ENCODE results near the gene FMNL3.
"Not testable (repeated sequence)": the region's sequence is repeated elsewhere in the genome, so short reads cannot be mapped to it uniquely, and the experiment has no call there.

The FMNL3 gene

GRCh38 chr12:49632986-49633702 is 74.1 kb downstream of the FMNL3 start:
- DNase-seq (ENCODE audit: low read depth in 2 of 2), result no peak

DNA sequence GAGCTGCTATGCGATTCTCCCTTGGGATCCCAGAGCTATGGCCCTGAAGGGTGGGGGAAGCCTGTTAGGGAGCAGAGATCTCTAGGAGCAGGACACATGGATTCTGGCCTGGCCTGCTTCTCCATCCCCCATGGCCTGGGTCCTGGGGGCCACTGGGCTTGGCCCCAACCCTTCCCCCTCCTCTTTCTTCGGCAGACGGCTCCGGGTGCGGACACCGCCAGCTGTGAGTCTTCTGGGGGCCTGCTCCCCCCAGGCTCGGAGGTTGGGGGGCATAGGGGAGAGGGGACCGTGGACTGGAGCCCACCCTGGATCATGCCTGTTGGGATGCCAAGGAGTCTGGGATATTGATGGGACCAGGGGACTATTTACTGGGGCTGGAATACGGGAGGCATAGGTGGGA is 74.8 kb downstream of the FMNL3 start:
- DNase-seq (ENCODE audit: low read depth in 2 of 2), result no peak

DNA sequence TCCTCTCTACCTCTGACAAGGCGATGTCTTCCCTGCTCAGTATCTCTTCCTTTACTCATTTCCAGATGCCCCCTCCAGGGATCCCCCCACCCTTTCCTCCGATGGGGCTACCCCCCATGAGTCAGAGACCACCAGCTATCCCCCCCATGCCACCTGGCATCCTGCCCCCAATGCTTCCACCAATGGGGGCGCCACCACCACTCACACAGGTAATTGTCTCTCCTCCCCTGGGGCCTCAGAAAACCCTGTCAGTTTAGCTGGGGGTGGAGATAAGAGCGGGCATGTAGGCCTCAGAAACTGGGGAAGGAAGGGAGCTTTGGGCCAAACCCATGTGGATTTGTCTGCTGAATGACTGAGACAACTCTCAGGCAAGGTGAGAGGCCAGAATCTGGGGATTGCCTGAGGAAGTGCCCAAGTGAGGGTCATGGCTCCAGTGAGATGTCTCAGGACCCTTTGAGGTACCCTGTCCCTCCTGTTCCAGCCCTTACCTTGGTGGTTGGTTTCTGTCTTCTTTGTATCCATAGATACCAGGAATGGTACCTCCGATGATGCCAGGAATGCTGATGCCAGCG is 75.8 kb downstream of the FMNL3 start:
- no peak for DNase-seq (ENCODE audit: low read depth in 2 of 2)

GRCh38 chr12:49627752-49628360 is 79.3 kb downstream of the FMNL3 start:
- no peak for DNase-seq (ENCODE audit: low read depth in 2 of 2)

GRCh38 chr12:49626836-49627235 is 80.4 kb downstream of the FMNL3 start:
- no peak for DNase-seq (ENCODE audit: low read depth in 2 of 2)

DNA sequence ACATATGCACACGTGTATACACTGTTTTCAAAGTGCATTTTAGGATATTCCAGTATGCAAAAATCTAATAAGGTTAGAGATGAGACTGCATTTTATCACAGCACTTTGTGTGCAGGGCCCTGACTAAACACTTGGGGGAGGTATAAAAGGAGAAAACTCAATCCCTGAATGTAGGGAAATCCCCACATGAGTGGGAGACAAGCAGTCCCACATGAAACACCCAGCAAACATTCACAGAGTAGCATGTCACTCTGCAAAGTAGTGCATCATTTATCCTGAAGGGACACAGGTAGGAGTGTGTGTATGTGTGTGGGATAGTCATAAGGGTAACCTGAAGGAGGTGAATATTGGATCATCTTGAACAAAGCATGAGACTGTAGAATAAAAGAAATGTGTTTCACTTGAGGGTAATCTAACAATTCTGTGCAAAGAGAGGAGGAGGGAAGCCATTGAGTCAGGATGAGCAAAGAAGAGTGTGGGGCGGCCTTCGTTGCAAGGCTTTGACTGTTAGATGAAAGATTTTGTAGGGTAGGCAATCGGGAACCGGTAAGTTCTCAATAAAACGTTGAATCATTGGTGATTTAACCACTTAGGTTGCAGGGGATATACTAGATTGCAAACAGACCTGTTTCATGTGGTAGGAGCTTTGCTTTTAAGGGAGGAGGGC is 80.9 kb downstream of the FMNL3 start:
- DNase-seq (ENCODE audit: low read depth in 2 of 2), result no peak

DNA sequence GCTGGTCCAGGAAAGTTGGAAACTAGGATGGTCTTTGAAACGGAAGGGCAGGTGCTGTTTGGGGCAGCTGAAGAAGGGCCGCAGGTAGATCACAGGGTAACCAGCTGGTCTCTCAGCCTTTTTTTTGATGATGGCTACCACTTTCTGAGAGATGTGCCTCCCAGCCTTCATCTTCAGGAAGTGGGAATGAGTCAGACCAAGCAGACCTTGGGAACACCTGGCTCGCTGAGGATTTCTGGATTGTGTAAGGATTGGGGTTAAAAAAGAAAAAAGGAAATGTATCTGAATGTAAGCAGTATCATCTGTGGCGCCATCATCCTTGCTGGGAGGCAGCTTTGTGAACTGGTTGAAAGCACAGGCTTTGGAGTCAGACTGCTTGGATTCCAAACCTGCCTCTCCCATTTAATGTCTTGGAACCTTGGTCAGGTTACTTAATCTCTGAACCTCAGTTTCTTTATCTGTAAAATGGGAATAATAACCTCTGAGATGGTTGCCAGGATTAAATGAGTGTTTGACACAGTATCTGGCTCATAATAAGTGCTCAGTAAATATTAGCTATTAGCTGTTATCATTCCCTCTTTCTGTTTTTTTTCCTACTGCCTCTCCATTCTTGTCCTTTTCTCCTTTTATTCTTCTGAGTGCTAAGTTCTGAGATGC is 82.2 kb downstream of the FMNL3 start:
- DNase-seq (ENCODE audit: low read depth in 2 of 2), result peak in 1 of 2 experiments; percentile 6

GRCh38 chr12:49623142-49623904 is 83.9 kb downstream of the FMNL3 start, which contains the start of gene PRPF40B:
Gene PRPF40B, plus strand, starts transcription at chr12:49623561. Its CDS starts 30 bp downstream, at chr12:49623591.
- peak; percentile 49 to 53 for DNase-seq (ENCODE audit: low read depth in 2 of 2)

DNA sequence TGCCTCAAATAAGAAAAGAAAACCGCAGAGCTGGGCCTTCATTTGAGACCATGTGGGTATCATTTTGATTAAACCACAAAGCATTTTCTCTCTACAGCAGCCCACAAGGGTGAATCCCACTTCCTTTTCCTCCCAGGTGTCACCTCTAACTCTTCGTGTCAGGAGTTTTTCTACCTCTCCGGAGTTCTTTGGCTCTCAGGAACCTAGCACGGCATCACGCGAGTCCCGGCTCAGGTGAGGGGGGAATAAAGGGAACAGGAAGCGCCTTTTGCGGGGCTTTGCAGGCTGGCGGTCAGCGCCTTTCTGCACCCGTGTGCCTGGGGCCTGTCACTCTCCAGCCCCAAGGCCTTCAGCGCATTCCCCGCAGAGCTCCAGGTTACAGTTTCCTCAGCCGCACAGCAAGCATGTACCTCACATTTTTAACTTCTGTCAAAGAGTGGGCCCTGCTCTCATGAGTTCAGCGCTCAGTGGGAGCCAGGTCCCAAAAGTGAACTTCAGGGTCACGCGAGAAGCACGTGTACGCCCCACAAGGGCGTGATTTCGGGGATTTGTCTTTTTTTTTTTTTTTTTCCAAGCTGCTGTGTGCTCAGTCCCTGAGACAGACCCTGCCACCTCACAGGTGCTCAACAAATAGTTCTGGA is 84.6 kb downstream of the FMNL3 start:
- DNase-seq (ENCODE audit: low read depth in 2 of 2), result peak in 1 of 2 experiments; percentile 4

GRCh38 chr12:49621651-49622500 is 85.3 kb downstream of the FMNL3 start:
- DNase-seq (ENCODE audit: low read depth in 2 of 2), result no peak

DNA sequence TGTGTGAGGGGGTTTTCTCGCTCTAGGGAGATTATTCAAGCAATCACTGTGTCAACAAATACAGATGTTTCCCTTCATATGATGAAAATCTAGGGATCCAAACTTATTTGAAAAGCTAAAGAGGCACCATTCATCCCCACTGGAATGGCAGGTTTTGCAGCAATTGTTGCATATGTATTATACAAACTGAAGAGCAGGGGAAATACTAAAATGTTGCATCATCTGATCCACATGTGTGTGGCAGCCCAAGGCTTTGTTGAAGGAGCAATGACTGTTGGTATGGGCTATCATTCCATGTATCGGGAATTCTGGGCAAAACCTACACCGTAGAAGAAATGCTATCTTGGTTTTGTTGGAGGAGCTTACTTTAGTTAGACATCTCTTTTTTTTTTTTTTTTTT is 87.9 kb downstream of the FMNL3 start:
- no peak for DNase-seq (ENCODE audit: low read depth in 2 of 2)

DNA sequence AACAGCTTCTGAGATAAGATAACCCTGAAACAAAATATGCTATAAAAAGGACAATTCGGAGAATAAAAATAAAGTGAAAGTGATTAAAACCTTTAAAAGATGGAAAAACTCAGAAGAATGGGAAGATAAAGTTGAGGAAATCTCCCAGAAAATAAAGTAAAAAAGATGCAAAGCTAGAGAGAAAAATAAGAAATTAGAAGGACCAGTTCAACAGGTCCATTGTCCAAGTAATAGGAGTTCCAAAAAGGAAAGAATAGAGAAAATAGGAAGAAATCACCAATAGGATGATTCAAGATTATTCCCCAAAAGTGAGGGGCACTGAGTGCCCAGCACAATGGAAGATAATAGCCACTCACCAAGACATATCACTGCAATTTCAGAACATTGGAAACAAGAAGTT is 88.6 kb downstream of the FMNL3 start:
- no peak for DNase-seq (ENCODE audit: low read depth in 2 of 2)

GRCh38 chr12:49616533-49617219 is 90.5 kb downstream of the FMNL3 start:
- DNase-seq (ENCODE audit: low read depth in 2 of 2), result no peak

DNA sequence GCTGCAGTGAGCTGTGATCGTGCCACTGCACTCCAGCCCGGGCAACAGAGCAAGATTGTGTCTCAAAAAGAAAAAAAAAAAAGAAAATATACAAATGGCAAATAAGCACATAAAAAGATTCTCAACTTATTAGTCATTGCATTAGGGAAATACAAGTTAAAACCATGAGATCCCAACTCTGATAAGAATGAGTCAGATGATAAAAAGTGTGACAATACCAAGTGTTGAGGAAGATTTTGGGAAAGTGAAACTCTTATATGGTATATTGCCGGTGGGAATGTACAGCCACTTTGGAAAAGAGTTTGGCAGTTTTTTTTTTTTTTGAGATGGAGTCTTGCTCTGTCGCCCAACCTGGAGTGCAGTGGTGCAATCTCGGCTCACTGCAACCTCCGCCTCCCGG is 91.5 kb downstream of the FMNL3 start:
- peak in 1 of 2 experiments; percentile 7 for DNase-seq (ENCODE audit: low read depth in 2 of 2)

DNA sequence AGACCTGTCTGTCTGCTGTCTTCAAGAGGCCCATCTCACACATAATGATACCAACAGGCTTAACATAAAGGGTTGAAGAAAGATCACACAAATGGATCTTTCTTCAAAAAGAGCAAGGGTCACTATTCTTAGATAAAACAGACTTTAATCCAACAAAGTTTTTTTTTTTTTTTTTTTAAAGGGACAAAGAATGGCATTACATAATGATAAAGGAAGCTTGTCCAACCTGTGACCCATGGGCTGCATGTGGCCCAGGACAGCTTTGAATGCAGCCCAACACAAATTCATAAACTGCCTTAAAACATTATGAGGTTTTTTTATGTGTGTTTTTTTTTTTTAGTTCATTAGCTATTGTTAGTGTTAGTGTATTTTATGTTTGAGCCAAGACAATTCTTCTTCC is 95.0 kb downstream of the FMNL3 start:
- no peak for DNase-seq (ENCODE audit: low read depth in 2 of 2)

DNA sequence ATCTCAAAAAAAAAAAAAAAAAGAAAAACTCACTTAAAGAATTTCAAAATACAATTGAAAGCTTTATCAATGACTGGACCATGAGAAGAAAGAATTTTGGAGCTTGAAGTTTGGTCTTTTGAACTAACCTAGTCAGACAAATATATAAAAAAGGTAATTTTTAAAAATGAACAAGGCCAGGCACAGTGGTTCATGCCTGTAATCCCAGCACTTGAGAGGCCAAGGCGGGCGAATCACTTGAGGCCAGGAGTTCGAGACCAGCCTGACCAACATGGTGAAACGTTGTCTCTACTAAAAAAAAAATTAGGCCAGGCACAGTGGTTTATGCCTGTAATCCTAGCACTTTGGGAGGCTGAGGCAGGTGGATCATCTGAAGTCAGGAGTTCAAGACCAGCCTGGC is 96.4 kb downstream of the FMNL3 start:
- DNase-seq (ENCODE audit: low read depth in 2 of 2), result not testable (repeated sequence)

DNA sequence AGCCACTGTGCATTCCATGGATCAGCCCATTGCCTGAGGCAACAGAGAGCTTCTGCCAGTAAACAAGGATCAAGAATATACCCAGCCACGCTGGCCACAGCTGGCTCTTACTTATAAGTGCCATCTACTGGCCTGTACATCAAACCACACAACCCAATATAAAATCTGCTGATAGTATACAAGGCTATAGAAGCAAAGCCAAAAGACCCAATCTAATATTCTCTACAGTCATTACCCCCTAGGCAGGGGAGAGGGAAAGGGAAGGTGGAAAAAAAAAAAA is 97.4 kb downstream of the FMNL3 start:
- DNase-seq (ENCODE audit: low read depth in 2 of 2), result no peak

GRCh38 chr12:49609059-49609874 is 97.9 kb downstream of the FMNL3 start:
- DNase-seq (ENCODE audit: low read depth in 2 of 2), result no peak

GRCh38 chr12:49605539-49605938 is 101.7 kb downstream of the FMNL3 start, which contains the start of gene FAM186B:
Gene FAM186B, minus strand, starts transcription at chr12:49605639. Its CDS starts 162 bp downstream, at chr12:49605477.
- not testable (repeated sequence) for DNase-seq (ENCODE audit: low read depth in 2 of 2)

Measured in fibroblast of skin of left biceps (primary cell).